Testis (tissue), 2 donors: ENCODE results near the gene TEX44.

Experiments
- POLR2A ChIP-seq: fragments of 450-650 bp; IDR thresholded peaks from one replicate; pipeline ENCODE4 v1.6.1; 2017; ENCODE audit warnings: antibody characterized with exemption, mild to moderate bottlenecking, moderate library complexity
- TF ChIP-seq, protein P1 (sequence below), 3 experiments: fragments of 450-650 bp in 2 of 3; fragments of 200-600 bp in 1 of 3; sonication (generic) in 1 of 3; IDR thresholded peaks; one replicate each; pipeline ENCODE4 v1.5.1; 2016 to 2019; ENCODE audit warnings: antibody characterized with exemption in 3 of 3, mild to moderate bottlenecking in 2 of 3, moderate library complexity in 1 of 3

DNA sequence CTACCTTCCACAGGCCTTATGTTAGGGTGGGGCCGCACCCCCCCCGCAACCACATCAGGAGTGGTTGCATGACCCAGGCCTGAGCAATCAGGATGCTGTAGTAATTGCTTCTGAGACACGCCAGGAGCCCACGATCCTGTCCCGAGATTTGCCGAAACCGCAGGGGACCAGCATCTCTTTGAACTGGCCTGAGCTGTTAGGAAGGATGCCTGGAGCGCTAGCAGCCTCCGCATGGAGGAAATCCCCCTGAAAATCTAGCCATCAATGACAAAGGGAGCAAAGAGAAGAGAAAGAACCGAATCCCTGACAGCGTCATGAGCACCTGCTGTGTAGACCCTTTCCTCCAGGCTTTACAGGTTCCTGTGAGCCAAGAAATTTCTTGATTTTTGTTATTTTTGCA, 8.7 kb upstream of the TEX44 start:
- TF ChIP-seq, protein P1, sequence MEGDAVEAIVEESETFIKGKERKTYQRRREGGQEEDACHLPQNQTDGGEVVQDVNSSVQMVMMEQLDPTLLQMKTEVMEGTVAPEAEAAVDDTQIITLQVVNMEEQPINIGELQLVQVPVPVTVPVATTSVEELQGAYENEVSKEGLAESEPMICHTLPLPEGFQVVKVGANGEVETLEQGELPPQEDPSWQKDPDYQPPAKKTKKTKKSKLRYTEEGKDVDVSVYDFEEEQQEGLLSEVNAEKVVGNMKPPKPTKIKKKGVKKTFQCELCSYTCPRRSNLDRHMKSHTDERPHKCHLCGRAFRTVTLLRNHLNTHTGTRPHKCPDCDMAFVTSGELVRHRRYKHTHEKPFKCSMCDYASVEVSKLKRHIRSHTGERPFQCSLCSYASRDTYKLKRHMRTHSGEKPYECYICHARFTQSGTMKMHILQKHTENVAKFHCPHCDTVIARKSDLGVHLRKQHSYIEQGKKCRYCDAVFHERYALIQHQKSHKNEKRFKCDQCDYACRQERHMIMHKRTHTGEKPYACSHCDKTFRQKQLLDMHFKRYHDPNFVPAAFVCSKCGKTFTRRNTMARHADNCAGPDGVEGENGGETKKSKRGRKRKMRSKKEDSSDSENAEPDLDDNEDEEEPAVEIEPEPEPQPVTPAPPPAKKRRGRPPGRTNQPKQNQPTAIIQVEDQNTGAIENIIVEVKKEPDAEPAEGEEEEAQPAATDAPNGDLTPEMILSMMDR (IDR thresholded peaks at IDR 0.05) = no peak
- TF ChIP-seq POLR2A = no peak
